Dermis blood vessel endothelial cell (primary cell): ENCODE data around the gene CAMTA1. TPM values are rescaled to one million over a fixed set of nuclear protein-coding genes. Genes with fewer than 3 reads are reported as not detected.

Source experiments
- DNase-seq: peaks from one replicate; pipeline ENCODE4 v3.0.0; 2010
- total RNA-seq: library from RNA; depleted of rRNA; stranded (reverse); fragments of >200 nt; gene quantifications from 2 replicates; pipeline ENCODE4 v1.2.3, GENCODE V29; 2014

CAMTA1 gene
- total RNA-seq, 1 donor from 2014 or later: 58.4 TPM

DNA sequence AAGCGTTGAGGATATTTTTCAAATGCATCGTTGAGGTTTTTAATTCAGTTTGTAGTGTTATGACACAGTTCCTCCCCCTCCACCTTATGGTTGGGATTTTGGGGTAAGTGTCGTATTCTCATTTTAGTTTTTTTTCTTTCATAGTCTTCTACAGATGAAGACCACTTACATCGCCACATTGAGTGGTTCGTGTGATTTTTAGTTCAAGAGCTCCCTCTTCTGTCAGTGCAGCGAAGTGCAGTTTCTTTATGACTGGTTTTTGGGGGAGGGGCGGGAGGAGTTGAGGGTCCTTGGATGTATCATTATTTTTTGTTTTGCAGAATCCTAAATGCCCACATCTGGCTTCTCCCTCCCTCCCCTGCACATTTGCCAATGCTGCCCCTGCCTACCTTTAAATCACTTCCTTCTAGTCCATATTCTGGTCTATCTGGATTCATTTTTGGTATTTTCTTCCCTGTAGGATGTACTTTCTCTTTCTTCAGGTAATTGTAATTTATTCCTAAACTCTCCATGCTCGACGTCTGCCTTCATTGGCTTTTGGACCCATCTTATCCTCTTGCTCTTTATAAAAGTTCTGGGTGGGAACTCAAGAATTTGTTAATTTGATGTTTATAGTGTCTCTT is 433.1 kb downstream of the CAMTA1 start:
- DNase-seq: peak; percentile 69

DNA sequence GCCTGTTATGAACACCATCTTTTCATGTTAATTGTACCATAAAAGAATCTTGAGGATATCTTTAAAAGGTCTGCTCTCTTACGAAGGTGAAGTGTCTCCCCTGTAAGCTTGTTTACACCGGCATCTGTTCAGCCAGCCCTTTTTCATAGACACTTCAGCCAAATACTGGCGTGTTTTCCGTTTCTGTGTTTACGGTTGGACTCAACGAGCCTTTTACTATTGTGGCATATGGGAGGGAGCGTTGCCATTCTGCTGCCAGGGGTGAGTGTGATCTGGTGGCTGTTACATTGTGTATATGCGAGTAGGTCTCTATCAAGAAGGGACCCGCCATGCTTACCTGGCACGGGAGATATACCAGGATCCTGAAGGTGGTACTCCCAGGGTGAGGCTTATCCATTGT is 433.8 kb downstream of the CAMTA1 start:
- no peak for DNase-seq

DNA sequence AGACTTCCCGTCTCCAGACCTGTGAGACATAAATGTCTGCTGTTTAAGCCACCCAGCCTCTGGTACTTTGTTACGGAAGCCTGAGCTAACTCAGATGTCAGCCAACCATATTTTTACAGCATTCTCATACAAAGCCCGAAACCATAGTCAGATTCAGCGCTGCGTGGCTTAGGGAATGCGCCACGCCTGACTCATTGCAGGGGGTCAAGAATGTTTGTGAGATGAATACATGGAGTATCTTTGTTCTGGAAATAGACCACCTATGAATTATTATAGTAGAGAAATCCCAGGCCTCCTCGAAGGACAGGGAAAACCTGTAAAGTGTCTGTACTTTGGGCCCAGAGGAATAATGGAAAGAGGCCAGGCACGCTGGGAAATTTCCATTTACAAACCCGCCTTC is 434.8 kb downstream of the CAMTA1 start:
- DNase-seq: no peak

DNA sequence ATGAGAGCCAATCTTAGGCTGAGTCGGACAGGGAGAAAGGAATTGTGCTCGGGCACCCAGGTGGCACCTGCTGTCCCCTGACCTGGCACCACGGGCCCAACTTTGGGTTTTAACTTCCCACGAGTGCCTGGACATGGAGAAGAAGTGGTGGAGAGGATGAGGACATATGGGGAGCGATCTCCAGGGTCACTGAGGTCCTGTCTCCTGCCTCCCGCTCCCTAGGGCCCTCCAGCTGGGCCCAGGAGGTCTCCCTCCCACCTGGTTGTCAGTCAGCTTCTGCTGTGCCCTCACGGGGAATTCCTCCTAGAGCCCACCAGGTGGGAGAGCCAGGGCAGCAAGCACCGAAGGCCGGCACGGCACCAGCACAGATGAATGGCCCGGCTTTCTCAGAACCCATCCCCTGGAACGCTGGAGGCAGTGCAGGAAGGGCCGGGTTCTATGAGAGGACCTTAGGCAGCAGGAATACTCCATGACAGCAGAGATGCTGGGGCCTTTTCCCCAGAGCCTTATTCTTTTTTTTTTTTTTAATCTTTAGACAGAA is 435.5 kb downstream of the CAMTA1 start:
- DNase-seq: no peak

DNA sequence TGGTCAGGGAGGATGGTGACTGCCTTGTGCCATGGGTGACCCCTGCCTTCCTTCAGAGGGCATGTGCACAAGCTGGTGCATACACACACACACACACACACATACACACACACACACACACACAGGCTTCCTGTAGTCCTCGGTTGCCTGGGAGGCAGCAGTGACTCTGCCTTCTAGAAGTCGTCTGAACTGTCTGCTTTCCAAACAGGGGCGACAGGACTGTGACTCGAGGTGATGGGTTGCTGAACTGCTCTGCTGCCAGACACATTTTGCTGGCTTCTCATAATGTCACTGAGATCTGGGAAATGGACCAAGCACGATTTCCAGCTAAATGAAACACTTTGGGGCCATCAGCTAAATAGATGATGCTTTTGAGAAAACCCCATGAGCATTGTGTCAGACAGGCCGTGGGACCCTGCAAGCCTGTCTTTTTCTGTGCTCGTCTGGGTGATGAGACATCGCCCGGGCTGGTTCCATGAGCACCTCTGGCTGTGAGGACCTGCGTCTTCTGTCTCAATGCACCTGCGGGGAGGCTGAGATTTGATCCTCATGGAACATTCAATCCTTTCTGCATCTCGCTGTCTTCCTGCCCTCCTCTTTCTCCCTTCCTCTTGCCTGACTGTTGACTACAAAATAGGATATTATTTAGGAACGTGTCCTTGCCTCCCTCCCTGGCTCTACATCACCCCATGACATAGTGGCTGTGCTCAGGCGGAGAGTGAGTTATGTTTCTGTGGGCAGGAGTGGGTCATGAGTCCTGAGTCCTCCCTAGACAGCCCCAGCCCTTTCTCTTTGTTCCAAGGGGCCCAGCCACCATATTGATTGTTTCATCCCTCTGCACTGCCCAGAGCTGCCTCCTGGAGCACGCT is 436.8 kb downstream of the CAMTA1 start:
- DNase-seq: no peak

DNA sequence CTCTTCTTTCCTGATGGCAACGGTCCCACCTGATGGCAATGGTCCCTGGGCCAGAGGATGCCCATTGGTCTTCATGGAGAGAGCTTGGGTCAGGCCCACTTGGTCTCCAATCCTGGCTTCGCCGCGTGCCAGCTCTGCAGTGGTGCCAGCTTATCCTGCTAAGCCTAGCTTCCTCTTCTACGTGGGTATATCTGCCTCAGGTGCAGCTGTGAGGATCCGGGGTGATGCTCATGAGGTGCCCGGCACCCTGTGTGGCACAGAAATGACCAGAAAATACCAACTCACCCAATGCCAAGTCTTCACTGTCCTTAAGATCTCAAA is 437.4 kb downstream of the CAMTA1 start:
- no peak for DNase-seq

DNA sequence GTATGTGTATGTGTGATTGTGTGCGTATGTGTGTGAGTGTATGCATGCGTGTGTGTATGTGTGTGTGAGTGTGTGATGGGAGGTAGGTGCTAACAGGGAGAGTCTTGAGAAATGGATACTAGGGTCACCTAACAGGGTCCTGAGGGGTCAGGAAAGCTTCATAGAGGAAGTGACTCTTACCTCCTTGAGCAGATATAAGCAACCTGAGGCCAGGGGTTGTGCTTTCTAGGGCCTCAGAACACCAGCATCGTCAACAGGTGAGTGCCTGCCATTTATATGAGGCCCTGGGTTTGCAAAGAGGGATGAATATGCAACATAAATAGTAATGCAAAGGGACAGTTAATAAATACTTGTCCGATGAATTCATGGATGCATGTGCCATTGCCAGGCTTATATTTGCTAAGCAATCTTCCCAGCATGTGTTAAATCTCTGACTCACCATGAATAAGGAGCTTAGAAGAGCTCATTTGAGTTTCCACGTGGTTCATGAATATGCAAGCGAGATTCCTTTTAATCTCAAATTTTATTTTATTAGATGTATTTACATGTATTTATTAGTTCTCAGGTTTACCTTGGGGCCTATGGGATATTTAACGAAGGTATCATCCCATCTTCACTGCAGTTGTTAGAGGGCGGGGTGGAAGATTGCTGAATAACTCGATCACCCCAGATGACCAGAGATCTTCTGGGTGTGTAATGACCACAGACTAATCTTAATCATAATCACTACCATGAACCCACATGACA is 438.3 kb downstream of the CAMTA1 start:
- DNase-seq: no peak

DNA sequence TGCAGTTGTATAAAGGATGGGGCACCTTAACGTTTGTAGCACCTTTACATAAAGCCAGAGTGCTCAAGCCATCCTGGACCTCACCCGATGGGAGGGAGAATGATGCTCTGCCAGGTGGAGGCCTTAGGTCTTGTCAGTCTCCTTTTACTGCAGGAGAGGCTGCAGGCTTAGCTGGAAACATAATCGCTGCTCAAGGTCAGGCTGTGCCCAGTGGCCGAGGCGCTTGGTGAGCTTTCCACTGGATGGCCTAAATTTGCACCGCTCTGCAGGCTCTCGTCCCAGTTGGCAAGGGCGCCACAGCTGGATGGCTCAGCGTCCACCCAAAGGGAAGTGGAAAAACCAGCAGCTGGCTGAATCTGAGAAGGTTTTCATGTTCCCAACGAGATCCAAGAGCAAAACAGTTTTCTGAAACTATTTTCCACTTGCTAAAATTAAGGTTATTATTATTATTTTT is 438.9 kb downstream of the CAMTA1 start:
- no peak for DNase-seq

DNA sequence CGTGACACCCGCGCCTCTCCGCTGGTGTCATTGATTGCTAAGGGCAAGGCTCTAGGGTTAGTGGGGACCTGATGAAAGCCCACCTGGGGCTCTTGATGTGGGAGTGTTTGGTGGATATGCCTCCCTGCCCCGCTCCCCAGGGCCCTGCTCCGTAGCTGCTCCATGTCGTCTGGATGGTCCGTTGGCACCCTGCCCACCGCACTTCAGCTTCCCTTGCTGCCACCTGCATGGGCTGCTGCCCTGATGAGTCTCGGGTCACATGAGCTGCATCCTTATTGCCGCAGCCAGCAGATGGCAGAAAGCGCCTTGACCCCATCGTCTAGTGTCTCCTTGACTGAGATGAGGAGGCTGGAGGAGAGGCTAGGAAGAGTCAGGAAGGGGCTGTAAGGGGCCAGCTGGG is 439.4 kb downstream of the CAMTA1 start:
- DNase-seq: peak; percentile 40

DNA sequence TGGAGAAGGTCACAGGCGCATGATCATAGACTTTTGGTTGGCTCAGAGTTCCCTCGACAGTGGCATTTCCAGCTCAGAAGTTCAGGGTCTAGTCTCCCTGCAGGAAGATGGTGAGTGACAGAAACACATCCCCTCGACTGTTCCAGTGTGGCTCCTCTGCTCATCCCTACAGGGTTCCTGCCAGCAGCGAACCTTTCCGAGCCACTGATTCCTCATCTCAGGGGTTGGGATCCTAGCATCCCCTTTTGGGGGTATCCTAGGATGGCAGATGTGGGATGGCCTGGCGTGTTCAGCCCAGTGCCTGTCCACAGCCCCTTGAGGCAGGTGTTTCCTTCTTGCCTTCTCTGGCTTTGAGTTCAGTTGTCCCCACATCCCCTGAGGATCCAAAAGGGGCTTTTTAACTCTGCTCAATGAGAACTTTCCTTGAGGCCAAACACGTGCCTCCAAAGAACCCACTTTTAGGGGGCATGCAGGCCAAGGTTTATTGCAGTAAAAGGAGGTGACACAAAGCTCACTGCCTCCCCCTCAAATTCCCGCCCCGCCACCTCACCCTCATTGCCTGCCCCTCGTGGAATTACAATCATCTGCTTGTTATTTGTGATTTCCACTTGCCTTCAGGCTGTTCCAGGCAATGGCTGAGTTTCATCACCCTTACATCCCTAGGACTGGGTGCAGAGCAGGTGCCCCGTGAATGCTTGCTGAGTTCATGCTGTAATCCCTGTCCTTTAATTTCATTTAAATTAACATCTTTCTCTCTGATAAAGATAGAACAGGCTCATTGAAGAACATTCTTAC is 440.7 kb downstream of the CAMTA1 start:
- DNase-seq: no peak

DNA sequence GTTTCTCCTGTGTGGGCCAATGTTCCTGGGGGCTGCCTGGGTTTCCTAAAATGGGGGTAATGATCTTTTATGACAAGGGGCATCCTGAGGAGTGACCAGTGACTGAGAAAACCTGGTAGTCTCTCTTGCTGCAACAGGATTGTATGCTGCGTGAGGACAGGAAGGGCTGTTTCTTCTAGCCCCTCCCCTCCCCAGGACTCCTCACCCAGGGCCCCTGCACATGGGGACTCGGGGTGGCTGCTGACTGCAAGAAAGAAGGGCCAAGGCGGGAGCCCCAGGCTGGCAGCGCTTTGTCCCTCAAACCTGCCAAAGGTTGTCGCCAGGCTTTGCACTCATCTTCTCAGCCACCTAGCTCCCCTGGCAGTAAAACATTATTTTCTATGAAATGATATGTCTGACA is 442.4 kb downstream of the CAMTA1 start:
- no peak for DNase-seq

DNA sequence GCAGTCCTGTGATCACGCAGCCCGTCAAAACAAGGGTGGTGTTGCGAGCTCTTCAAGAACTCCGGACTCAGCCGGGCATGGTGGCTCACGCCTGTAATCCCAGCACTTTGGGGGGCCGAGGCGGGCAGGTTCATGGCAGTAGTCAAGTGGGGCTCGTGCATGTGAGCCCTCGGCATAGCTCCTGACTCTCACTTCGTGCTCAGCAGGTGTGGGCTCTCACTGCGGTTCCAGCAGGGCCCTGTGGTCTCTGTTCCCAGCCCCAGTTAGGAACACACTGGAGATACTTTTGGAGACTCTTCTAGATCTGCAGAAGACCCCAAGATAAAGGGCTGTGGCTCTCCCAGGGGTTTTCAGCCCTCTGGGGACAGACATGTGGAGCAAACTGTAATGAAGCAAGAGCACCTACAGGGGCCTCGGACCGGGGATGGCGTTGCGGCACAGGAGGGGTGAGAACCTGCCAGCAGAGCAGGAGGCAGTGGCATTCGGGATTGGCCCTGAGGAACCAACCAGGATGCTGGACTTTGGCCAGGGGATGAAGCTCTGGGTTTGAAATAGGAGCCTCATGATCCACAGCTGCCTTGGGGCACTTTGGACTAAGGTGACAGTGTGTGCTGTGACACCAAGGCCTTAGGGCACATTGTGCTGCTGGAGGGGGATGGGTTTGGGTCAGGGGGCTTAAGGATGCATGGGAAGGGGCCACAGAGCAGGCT is 443.2 kb downstream of the CAMTA1 start:
- DNase-seq: no peak

DNA sequence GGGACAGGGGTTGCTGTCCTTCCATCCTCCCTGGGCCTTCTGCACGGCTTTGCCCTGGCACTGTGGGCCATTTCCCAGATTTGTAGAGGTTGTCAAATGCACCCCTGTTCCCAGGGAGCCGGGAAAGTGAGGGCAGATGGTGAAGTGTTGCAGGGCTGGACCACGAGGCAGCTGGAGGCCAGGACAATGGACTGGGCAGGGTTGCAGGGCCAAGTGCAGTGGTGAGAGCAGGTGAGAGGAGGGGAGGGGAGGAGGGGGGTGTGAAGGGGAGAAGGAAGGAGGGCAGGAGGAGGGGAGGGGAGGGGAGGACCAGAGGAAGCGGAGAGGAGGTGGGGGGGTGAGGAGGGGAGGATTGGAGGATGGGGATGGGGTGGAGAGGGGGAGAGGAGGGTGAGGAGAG is 443.9 kb downstream of the CAMTA1 start:
- no peak for DNase-seq

DNA sequence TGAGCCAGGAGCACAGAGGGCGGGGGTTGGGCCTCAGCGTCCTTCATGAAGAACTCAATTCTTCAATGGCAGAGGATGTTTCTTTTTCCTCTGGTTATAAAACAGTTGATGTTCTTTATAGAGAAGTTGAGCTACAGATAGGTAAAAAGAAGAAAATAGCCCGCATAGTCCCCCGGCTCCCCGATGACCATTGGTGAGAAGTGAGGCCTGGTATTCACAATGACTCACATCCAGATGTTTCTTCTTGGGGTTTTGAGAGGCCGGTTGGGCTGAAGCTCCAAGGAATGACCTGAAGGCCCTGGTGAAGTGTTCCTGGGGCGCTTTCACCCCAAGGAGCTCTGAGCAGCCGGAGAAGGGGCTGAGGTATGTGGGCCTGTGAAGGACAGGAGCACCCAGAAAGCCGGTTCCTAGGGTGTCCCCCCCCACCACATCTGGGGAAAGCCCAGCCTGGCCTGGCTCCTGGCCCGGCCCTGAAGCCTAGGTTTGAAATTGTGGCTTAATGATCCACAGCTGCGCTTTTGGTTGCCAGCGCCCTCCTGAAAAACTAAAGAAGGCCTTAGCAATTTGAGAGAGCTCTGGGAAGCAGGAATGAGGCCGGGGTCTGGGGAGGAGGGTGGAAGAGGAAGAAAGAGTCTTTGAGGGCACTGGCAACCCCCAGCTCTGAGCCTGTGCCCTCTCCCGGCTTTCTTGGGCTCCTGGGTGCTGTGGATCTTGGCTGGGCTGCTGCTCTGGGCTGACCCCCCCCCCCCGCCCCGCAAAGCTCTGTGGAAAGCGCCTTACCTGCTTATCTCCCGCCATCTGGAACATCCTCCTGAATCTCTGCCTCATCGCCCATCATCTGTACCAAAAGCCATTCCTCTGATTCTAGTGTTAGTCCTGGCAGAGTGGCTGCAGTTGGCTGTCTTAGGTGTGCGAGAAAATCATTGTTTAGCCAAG is 444.7 kb downstream of the CAMTA1 start:
- no peak for DNase-seq

DNA sequence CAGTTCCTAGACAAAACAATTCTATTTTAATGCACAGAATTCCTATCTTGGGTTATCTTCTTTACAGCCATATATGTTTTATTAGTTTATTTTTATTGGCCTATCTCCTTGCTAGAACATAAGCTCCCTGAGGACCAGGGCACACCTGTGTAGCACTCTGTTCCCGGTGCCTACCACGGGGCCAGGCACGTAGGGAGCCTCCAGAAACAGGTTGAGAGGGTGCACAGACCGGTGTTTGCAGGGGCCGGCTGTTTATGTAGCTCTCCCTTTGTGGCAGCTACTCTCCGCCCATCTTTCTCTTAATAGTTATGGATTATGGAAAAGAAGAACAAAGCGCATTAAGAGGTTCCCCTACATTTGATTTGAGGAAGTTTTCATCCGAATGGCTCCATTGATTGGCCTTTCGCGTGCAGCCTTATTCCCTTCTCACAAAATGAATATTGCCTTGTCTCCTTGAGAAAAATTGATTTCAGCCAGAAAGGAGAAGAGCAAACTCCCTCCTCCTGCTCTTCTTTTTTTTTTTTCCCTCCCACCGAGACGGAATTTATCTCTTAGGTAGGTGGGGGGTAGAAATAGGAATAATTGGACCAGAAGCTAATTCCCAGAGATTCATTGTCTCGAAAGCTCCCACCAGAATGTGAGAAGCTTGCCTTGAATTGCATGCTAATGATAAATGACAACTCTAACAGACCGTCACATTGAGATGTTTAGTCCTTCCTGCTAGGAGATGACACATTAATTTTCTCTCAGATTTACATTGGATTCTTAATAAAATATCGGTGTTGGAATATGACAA is 447.4 kb downstream of the CAMTA1 start:
- DNase-seq: no peak

DNA sequence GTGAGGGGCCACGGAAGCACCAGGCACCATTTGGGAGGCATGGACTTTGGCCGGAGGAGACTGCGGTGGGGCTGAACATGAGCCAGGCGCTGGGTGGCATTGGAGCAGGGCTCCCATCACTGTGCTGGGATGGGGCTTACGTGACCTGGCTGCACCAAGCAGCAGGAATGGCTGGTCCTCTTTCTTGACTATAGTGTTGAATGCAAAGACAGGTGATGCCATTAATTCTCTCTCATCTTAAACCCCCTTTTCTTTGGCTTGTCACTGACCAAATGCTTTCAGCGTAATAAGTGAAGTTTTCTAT is 447.9 kb downstream of the CAMTA1 start:
- no peak for DNase-seq

DNA sequence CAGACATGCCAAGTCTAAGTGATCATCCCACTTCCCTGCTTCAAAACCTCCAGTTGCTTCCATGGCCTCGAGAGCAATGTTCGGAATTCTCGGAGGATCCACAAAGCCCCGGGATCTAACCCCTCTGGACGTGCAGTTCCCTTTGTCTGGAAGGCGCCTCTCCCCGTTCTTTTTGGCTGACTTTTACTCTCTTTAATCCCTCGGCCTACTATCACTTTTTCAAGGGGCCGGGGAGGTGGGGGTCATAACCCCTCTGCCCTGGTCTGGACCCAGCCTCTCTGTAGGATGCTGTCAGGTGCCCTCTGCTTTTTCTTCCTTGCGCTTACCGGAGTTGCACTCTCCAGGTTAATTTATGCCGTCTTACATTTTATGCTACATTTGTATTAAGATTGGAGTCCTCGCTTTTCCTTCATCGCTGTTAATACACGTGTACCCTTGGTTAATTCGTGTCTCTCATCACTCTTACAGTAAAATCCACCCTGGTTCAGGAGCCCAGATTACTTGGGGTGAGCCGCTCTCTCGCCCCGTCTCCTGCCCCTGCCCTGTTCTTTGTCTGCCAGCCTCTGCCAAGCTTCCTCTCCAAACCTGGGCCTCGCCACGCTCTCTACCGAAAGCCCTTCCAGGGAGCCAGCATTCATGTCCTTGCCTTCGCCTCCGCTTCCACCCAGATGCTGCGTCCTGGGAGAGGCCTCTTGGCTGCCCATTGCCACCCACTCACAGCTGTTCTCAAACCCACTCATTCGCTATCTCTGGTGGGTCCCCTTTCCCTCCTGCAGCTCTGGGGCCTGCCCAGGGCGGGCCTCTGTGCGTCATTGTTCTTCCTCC is 448.6 kb downstream of the CAMTA1 start:
- no peak for DNase-seq

DNA sequence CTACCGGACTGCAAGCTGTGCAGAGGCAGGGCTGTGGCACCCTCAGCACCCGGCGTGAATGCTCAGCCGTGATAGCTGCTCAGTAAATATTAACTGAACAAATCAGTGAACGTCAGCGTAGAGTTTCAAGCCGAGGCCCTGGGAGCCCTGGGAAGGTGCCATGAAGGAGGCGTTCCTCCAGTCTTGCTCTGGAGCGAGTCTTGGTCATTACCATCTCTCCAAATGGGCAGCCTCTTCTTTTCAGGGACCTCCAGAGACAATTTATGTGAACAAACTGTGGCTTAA is 449.2 kb downstream of the CAMTA1 start:
- DNase-seq: no peak

DNA sequence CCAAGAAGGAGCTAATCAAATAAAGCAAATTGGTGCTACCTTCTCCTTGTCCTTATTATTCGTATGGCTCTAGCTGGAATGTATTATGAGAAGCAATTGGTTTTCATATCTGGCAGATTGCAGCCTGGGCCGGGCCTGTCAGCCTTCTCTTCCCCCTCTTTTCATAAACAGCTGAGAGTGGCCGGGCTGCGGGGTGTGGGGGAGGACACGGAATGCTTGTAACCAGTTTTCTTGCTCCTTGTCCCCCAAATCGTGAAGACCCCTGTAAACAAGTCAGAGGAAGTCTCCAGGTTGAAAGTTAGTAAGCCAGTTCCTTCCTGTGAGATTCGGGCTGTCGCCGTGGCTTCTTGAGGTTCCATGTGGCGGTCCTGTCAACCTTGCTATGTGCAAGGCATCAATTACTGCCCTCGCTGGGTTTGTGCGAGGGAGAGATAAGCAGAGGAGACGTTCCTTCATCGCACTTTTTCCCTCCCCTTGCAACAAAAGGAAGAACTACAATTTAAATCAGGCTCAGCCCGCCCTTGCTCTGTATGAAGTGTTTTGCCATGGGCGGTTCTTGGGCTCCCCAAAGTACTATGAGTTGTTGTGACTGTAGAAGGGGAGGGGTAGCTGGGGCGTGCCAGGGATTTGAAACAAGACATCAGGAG is 450.7 kb downstream of the CAMTA1 start:
- DNase-seq: no peak
